Ovary (tissue), 3 donors: ENCODE data around the gene MYO1C.

ENCODE experiments used
- EP300 ChIP-seq: sonication (generic); formaldehyde crosslinking; IDR thresholded peaks from one replicate; pipeline ENCODE4 v1.6.1; 2017; ENCODE audit warnings: antibody characterized with exemption
- POLR2A ChIP-seq: fragments of 450-650 bp; IDR thresholded peaks from one replicate; pipeline ENCODE4 v1.6.1; 2017; ENCODE audit warnings: antibody characterized with exemption, mild to moderate bottlenecking, moderate library complexity
- TF ChIP-seq, protein P1 (sequence below), 3 donors: fragments of 450-650 bp in 2 of 3; fragments of 200-600 bp in 1 of 3; IDR thresholded peaks; one replicate each; pipeline versions ENCODE4 v1.5.1 to v1.8.0; 2016 to 2022; ENCODE audit warnings: antibody characterized with exemption in 3 of 3, mild to moderate bottlenecking in 1 of 3
- donor health status: DM: no; HTN: no; CAD: no.

GRCh38 chr17:1478418-1478817, 14.1 kb downstream of the MYO1C start:
- TF ChIP-seq, protein P1, sequence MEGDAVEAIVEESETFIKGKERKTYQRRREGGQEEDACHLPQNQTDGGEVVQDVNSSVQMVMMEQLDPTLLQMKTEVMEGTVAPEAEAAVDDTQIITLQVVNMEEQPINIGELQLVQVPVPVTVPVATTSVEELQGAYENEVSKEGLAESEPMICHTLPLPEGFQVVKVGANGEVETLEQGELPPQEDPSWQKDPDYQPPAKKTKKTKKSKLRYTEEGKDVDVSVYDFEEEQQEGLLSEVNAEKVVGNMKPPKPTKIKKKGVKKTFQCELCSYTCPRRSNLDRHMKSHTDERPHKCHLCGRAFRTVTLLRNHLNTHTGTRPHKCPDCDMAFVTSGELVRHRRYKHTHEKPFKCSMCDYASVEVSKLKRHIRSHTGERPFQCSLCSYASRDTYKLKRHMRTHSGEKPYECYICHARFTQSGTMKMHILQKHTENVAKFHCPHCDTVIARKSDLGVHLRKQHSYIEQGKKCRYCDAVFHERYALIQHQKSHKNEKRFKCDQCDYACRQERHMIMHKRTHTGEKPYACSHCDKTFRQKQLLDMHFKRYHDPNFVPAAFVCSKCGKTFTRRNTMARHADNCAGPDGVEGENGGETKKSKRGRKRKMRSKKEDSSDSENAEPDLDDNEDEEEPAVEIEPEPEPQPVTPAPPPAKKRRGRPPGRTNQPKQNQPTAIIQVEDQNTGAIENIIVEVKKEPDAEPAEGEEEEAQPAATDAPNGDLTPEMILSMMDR (IDR thresholded peaks at IDR 0.05): no peak
- no peak for TF ChIP-seq EP300
- no peak for TF ChIP-seq POLR2A
